ENCODE measurements around the gene TFCP2.

DNA sequence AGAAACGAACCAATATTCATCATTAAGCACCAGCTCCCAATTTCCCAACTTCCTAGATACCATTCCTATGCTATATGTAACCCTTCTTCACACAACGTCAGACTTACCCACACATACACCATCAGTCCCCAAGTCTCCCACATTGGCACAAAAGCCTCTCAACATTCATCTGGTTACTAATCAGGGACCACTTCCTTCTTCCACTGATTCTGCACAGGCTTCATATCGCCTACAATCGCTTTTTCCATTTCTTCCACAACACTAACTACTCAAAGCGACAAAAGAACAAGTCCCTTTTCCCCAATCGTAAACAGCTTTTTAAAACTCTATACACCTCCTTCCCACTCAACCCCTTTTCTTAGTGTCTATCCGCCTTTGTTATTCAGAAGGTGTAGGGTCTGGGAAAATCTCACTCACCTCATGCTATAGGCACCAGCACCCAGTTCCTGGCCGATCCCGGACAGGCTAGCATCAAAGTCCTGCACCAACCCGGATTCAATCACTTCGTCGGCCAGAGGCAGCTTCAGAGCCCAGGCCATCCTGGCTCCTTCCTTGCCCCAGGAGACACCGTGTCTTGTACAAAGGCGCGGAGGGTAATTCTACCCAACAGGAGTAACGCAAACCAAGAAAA lies 936 bp downstream of the TFCP2 start:
- TF ChIP-seq POLR2AphosphoS5 (IDR thresholded peaks at IDR 0.05; ENCODE audit: low read depth, low read length) (no peak), SIN3A (IDR thresholded peaks at IDR 0.05; ENCODE audit: borderline replicate concordance, insufficient read depth, low read length) (no peak)

All from PFSK-1 (cell line).